ENCODE data around the gene PACRG. TPM values are rescaled to one million over a fixed set of nuclear protein-coding genes. Genes with fewer than 3 reads are reported as not detected.

The PACRG gene
- total RNA-seq, 4 donors from 2014 or later = 0.29 to 1.6 (median 0.61) TPM

- ATAC-seq = peak in 1 of 2 donors; percentile 8
- Histone ChIP-seq H3K9me3 (no peaks in the 10 kb centered on the region), H3K4me1 (peaks cover 74 to 76% of the 10 kb centered on the region in 2 donors), H3K27ac (peak overlapping the region; percentile 92 to 99 (median 94)), H3K36me3 (no peaks in the 10 kb centered on the region), H3K4me3 (no peak overlapping the region), H3K27me3 (no peaks in the 10 kb centered on the region)
- in situ Hi-C loops (cut with MboI; ENCODE audit: low sequenced_read_pairs in 4 of 4) = loop anchor here in 1 of 4 donors (5.0 kb wide), 1 partner anchor 74 kb away; the partner anchor contains the start of gene QKI
- intact Hi-C loops (cut with DNase I; ENCODE audit: low total_unique reads) = loop anchor here (1.0 to 10.0 kb wide), 6 partner anchors 47 to 771 kb away; no protein-coding TSS in a partner anchor
- no peak for TF ChIP-seq POLR2A (IDR thresholded peaks at IDR 0.05)
- TF ChIP-seq, protein P1, sequence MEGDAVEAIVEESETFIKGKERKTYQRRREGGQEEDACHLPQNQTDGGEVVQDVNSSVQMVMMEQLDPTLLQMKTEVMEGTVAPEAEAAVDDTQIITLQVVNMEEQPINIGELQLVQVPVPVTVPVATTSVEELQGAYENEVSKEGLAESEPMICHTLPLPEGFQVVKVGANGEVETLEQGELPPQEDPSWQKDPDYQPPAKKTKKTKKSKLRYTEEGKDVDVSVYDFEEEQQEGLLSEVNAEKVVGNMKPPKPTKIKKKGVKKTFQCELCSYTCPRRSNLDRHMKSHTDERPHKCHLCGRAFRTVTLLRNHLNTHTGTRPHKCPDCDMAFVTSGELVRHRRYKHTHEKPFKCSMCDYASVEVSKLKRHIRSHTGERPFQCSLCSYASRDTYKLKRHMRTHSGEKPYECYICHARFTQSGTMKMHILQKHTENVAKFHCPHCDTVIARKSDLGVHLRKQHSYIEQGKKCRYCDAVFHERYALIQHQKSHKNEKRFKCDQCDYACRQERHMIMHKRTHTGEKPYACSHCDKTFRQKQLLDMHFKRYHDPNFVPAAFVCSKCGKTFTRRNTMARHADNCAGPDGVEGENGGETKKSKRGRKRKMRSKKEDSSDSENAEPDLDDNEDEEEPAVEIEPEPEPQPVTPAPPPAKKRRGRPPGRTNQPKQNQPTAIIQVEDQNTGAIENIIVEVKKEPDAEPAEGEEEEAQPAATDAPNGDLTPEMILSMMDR (IDR thresholded peaks at IDR 0.05 in 4 of 5, conservative IDR thresholded peaks at IDR 0.05 in 1 of 5) = no peak
- peak in 1 of 2 donors; percentile 62 for DNase-seq
These were observed 610.2 kb downstream of the PACRG start for GRCh38 chr6:163337958-163338357.

DNA sequence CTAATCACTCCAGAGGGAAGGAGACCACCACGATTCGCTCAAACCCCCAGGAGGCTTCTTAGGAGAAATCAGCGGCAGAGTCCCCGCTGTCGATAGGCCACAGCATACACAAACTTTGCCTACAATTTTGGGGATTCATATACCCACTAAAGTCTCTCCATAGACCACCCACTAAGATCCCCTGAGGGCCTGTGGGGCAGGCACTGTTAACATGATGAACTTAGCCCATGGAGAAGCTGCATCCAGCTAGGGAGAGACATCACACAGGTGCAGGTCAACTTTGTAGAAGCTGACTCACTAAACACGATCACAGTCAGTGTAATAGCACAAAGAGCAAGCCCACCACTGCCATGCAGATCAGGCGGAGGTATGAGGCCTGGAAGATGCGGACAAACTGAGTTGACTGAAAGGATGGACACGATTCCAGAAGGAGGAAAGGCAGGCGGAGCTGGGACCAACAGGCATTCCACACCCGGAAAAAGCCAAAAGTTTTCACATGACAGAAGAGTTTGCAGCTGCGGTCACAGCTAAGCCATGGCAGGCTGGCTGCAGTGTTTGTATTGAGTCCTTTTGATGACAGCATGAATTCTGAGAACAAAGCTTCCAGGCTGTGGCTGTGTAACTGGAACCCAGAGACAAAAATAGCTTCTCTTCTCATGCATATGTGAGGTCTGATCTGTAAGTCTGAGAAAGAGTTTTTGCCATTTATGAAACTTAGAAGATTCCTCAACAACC is 611.1 kb downstream of the PACRG start:
- in situ Hi-C loops (cut with MboI; ENCODE audit: low sequenced_read_pairs in 4 of 4) (loop anchor here in 1 of 4 donors (5.0 kb wide), 1 partner anchor 73 kb away; the partner anchor contains the start of gene QKI), intact Hi-C loops (cut with DNase I; ENCODE audit: low total_unique reads) (loop anchor here (1.0 to 10.0 kb wide), 6 partner anchors 48 to 770 kb away; no protein-coding TSS in a partner anchor)
- Histone ChIP-seq H3K27me3 (no peaks in the 10 kb centered on the region), H3K27ac (peak overlapping the region; percentile 92 to 99 (median 94)), H3K4me3 (peak overlapping the region in 3 of 4 donors; percentile 10 to 16 (median 15)), H3K9me3 (no peaks in the 10 kb centered on the region), H3K36me3 (no peaks in the 10 kb centered on the region), H3K4me1 (peaks cover 65 to 69% of the 10 kb centered on the region in 2 donors)
- no peak for TF ChIP-seq POLR2A (IDR thresholded peaks at IDR 0.05)
- TF ChIP-seq, protein P1 (IDR thresholded peaks at IDR 0.05 in 4 of 5, conservative IDR thresholded peaks at IDR 0.05 in 1 of 5) = no peak
- DNase-seq (peak; percentile 73 to 84), ATAC-seq (peak; percentile 82 to 83)

DNA sequence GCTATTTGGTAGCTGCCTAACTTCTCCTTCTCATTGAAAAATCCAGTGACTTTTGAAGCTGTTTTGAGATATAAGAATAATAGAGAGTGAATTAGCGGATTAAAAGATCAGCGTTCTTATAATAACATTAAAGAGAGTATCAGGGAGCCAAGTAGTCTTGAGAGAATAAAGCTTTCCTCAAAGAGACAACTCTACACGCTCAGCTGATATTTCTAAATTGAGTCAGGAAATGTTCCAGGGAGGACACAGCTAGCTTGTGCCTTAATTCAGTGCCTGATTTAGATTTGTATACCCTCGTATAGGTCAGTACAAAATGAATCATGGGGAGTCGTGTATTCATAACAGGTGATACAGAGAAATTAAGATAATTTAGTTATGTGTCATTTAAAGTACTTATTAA is 611.7 kb downstream of the PACRG start:
- Histone ChIP-seq H3K4me1 (peaks cover 59 to 63% of the 10 kb centered on the region in 2 donors), H3K27ac (peak overlapping the region; percentile 92 to 99 (median 94)), H3K36me3 (no peaks in the 10 kb centered on the region), H3K4me3 (peak overlapping the region in 2 of 4 donors; percentile 3 to 16), H3K9me3 (no peaks in the 10 kb centered on the region), H3K27me3 (no peaks in the 10 kb centered on the region)
- TF ChIP-seq, protein P1 (IDR thresholded peaks at IDR 0.05 in 4 of 5, conservative IDR thresholded peaks at IDR 0.05 in 1 of 5) = no peak
- TF ChIP-seq POLR2A (IDR thresholded peaks at IDR 0.05) = no peak
- DNase-seq (no peak), ATAC-seq (peak; percentile 18 to 64)
- intact Hi-C loops (cut with DNase I; ENCODE audit: low total_unique reads) (loop anchor here (2.0 to 10.0 kb wide), 5 partner anchors 49 to 769 kb away; no protein-coding TSS in a partner anchor), in situ Hi-C loops (cut with MboI; ENCODE audit: low sequenced_read_pairs in 4 of 4) (loop anchor here in 1 of 4 donors (5.0 kb wide), 1 partner anchor 73 kb away; the partner anchor contains the start of gene QKI)

- in situ Hi-C loops (cut with MboI; ENCODE audit: low sequenced_read_pairs in 4 of 4) = no loop called here
- H3K4me1 ChIP-seq = peaks cover 50 to 54% of the 10 kb centered on the region in 2 donors
- no peak for TF ChIP-seq POLR2A (IDR thresholded peaks at IDR 0.05)
- TF ChIP-seq, protein P1 (IDR thresholded peaks at IDR 0.05 in 4 of 5, conservative IDR thresholded peaks at IDR 0.05 in 1 of 5) = peak in 1 of 5 experiments; percentile 20
- H3K27me3 ChIP-seq = no peaks in the 10 kb centered on the region
- H3K27ac ChIP-seq = peak overlapping the region; percentile 92 to 99 (median 94)
- no peak for DNase-seq
- no peaks in the 10 kb centered on the region for H3K36me3 ChIP-seq
- no peak overlapping the region for H3K4me3 ChIP-seq
- intact Hi-C loops (cut with DNase I; ENCODE audit: low total_unique reads) = no loop called here
- no peak for ATAC-seq
- H3K9me3 ChIP-seq = no peaks in the 10 kb centered on the region
These were observed 612.6 kb downstream of the PACRG start for GRCh38 chr6:163340201-163340887.

Measured in gastrocnemius medialis (tissue), 4 donors.